ENCODE results near the gene TTLL12.

TTLL12 gene

GRCh38 chr22:43172191-43172590 lies 14.7 kb downstream of the TTLL12 start:
- H3F3A ChIP-seq (ENCODE audit: insufficient read depth, low read length) = no peaks in the 10 kb centered on the region
- H3K4me3 ChIP-seq (ENCODE audit: low read depth, low read length, poor library complexity, severe bottlenecking) = no peak overlapping the region
- TF ChIP-seq, protein P1, sequence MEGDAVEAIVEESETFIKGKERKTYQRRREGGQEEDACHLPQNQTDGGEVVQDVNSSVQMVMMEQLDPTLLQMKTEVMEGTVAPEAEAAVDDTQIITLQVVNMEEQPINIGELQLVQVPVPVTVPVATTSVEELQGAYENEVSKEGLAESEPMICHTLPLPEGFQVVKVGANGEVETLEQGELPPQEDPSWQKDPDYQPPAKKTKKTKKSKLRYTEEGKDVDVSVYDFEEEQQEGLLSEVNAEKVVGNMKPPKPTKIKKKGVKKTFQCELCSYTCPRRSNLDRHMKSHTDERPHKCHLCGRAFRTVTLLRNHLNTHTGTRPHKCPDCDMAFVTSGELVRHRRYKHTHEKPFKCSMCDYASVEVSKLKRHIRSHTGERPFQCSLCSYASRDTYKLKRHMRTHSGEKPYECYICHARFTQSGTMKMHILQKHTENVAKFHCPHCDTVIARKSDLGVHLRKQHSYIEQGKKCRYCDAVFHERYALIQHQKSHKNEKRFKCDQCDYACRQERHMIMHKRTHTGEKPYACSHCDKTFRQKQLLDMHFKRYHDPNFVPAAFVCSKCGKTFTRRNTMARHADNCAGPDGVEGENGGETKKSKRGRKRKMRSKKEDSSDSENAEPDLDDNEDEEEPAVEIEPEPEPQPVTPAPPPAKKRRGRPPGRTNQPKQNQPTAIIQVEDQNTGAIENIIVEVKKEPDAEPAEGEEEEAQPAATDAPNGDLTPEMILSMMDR (IDR thresholded peaks at IDR 0.05; ENCODE audit: low read length) = no peak
- TF ChIP-seq EZH2 (IDR thresholded peaks at IDR 0.05; ENCODE audit: borderline replicate concordance, low read length) = no peak
- H3K4me1 ChIP-seq (ENCODE audit: insufficient read depth, low read length, severe bottlenecking) = no peaks in the 10 kb centered on the region
- no peaks in the 10 kb centered on the region for H4K20me1 ChIP-seq (ENCODE audit: insufficient read depth, low read length)
- H3K27me3 ChIP-seq (ENCODE audit: insufficient read depth, low read length) = no peaks in the 10 kb centered on the region
- H3K4me2 ChIP-seq (ENCODE audit: low read length) = no peak overlapping the region
- no peak overlapping the region for H3K9ac ChIP-seq (ENCODE audit: low read length)
- peaks cover 93% of the 10 kb centered on the region for H3K36me3 ChIP-seq (ENCODE audit: insufficient read depth, low read length)
- no peaks in the 10 kb centered on the region for H3K9me2 ChIP-seq (ENCODE audit: low read depth, low read length)
- no peak overlapping the region for H2AFZ ChIP-seq (ENCODE audit: low read length)
- H3K27ac ChIP-seq (ENCODE audit: low read depth, low read length, poor library complexity, severe bottlenecking) = no peak overlapping the region
- no peaks in the 10 kb centered on the region for H3K9me3 ChIP-seq (ENCODE audit: low read length)
- H3K79me2 ChIP-seq (ENCODE audit: insufficient read depth, low read length) = no peaks in the 10 kb centered on the region

- Histone ChIP-seq H3K27me3 (ENCODE audit: insufficient read depth, low read length) (no peaks in the 10 kb centered on the region), H3K9me3 (ENCODE audit: low read length) (no peaks in the 10 kb centered on the region), H3K4me1 (ENCODE audit: insufficient read depth, low read length, severe bottlenecking) (no peaks in the 10 kb centered on the region), H3K4me3 (ENCODE audit: low read depth, low read length, poor library complexity, severe bottlenecking) (no peak overlapping the region), H3K9me2 (ENCODE audit: low read depth, low read length) (no peaks in the 10 kb centered on the region), H3K9ac (ENCODE audit: low read length) (no peak overlapping the region), H3K27ac (ENCODE audit: low read depth, low read length, poor library complexity, severe bottlenecking) (no peak overlapping the region), H3K4me2 (ENCODE audit: low read length) (no peak overlapping the region), H4K20me1 (ENCODE audit: insufficient read depth, low read length) (no peaks in the 10 kb centered on the region), H3K79me2 (ENCODE audit: insufficient read depth, low read length) (no peaks in the 10 kb centered on the region), H3F3A (ENCODE audit: insufficient read depth, low read length) (no peaks in the 10 kb centered on the region), H2AFZ (ENCODE audit: low read length) (no peak overlapping the region), H3K36me3 (ENCODE audit: insufficient read depth, low read length) (peaks cover 91% of the 10 kb centered on the region)
- TF ChIP-seq EZH2 (IDR thresholded peaks at IDR 0.05; ENCODE audit: borderline replicate concordance, low read length) = no peak
- TF ChIP-seq, protein P1 (IDR thresholded peaks at IDR 0.05; ENCODE audit: low read length) = no peak
Observed at GRCh38 chr22:43171607-43172006, 15.3 kb downstream of the TTLL12 start.

GRCh38 chr22:43171019-43171491 lies 15.9 kb downstream of the TTLL12 start:
- no peak overlapping the region for H3K27ac ChIP-seq (ENCODE audit: low read depth, low read length, poor library complexity, severe bottlenecking)
- no peak overlapping the region for H3K4me3 ChIP-seq (ENCODE audit: low read depth, low read length, poor library complexity, severe bottlenecking)
- H3F3A ChIP-seq (ENCODE audit: insufficient read depth, low read length) = no peaks in the 10 kb centered on the region
- H3K27me3 ChIP-seq (ENCODE audit: insufficient read depth, low read length) = no peaks in the 10 kb centered on the region
- no peaks in the 10 kb centered on the region for H3K9me2 ChIP-seq (ENCODE audit: low read depth, low read length)
- no peak overlapping the region for H2AFZ ChIP-seq (ENCODE audit: low read length)
- no peak for TF ChIP-seq EZH2 (IDR thresholded peaks at IDR 0.05; ENCODE audit: borderline replicate concordance, low read length)
- TF ChIP-seq, protein P1 (IDR thresholded peaks at IDR 0.05; ENCODE audit: low read length) = no peak
- H3K9me3 ChIP-seq (ENCODE audit: low read length) = no peaks in the 10 kb centered on the region
- no peak overlapping the region for H3K9ac ChIP-seq (ENCODE audit: low read length)
- H3K79me2 ChIP-seq (ENCODE audit: insufficient read depth, low read length) = no peaks in the 10 kb centered on the region
- H3K4me1 ChIP-seq (ENCODE audit: insufficient read depth, low read length, severe bottlenecking) = no peaks in the 10 kb centered on the region
- H3K36me3 ChIP-seq (ENCODE audit: insufficient read depth, low read length) = peaks cover 88% of the 10 kb centered on the region
- H4K20me1 ChIP-seq (ENCODE audit: insufficient read depth, low read length) = no peaks in the 10 kb centered on the region
- no peak overlapping the region for H3K4me2 ChIP-seq (ENCODE audit: low read length)

Data from OCI-LY1 (cell line).